ENCODE results near the gene XPO4.

DNA sequence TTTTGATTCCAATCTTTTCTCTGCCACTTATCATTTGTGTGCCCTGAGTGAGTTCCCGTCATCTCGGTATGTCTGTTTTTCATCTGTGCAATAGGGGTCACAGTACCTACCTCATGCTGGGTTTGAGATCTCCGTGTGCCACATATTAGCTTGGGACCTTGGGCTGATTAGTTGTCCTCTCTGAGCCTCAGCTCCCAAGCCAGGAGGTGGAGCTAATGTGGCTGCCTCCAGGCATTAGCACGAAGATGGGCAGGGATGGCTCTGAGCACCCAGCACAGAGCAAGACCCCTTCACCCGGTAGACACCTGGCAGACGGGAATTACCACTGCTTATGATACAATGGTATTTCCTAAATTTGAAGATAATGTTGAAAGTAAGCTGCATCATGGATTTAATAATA is 35.8 kb upstream of the XPO4 start:
- TF ChIP-seq EZH2 (IDR thresholded peaks at IDR 0.05; ENCODE audit: borderline replicate concordance, control insufficient read depth, low read depth, low read length) (no peak), SMAD1 (IDR thresholded peaks at IDR 0.05; ENCODE audit: low read depth, partially characterized antibody) (no peak), CHD4 (IDR thresholded peaks at IDR 0.05) (no peak), GABPA (IDR thresholded peaks at IDR 0.05; ENCODE audit: low read depth) (no peak), CBX3 (IDR thresholded peaks at IDR 0.05; ENCODE audit: borderline replicate concordance, low read depth) (no peak), POLR2AphosphoS2 (IDR thresholded peaks at IDR 0.05; ENCODE audit: low read depth, low read length) (no peak), ZNF274 (IDR thresholded peaks at IDR 0.05; ENCODE audit: insufficient read depth, insufficient read length) (no peak), EGR1 (IDR thresholded peaks at IDR 0.05; ENCODE audit: borderline replicate concordance in 1 of 2, low read depth in 2 of 2, low read length in 2 of 2) (no peak), POLR2A (IDR thresholded peaks at IDR 0.05; ENCODE audit: low read depth, low read length) (no peak), CREB1 (IDR thresholded peaks at IDR 0.05; ENCODE audit: low read depth) (no peak)
- TF ChIP-seq, protein P1, sequence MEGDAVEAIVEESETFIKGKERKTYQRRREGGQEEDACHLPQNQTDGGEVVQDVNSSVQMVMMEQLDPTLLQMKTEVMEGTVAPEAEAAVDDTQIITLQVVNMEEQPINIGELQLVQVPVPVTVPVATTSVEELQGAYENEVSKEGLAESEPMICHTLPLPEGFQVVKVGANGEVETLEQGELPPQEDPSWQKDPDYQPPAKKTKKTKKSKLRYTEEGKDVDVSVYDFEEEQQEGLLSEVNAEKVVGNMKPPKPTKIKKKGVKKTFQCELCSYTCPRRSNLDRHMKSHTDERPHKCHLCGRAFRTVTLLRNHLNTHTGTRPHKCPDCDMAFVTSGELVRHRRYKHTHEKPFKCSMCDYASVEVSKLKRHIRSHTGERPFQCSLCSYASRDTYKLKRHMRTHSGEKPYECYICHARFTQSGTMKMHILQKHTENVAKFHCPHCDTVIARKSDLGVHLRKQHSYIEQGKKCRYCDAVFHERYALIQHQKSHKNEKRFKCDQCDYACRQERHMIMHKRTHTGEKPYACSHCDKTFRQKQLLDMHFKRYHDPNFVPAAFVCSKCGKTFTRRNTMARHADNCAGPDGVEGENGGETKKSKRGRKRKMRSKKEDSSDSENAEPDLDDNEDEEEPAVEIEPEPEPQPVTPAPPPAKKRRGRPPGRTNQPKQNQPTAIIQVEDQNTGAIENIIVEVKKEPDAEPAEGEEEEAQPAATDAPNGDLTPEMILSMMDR (IDR thresholded peaks at IDR 0.05 in 2 of 3, conservative IDR thresholded peaks at IDR 0.05 in 1 of 3; ENCODE audit: control insufficient read depth in 2 of 3, extremely low read depth in 1 of 3, insufficient read depth in 1 of 3, low read depth in 3 of 3, low read length in 3 of 3), result no peak

Data from GM12878 (cell line).